Activated T-helper 1 cell treated with anti-CD3 and anti-CD28 coated beads, Interleukin-12 subunit alpha, Interleukin-12 subunit beta, Interleukin-2, Interleukin-4 antibody, amounts not matched to agents 30 ng/mL and 10 ng/mL and 1 ng/mL, durations not matched to agents 14 hours and 24 hours and 36 hours (primary cell): ENCODE measurements around the gene CNGA1. TPM values are rescaled to one million over a fixed set of nuclear protein-coding genes. Genes with fewer than 3 reads are reported as not detected.
"Not testable (repeated sequence)": the region's sequence is repeated elsewhere in the genome, so short reads cannot be mapped to it uniquely, and the experiment has no call there.

Experiments used
- DNase-seq: peaks from one replicate; pipeline ENCODE4 v3.0.0; 2021; ENCODE audit warnings: low spot score
- H3K27ac Mint-ChIP-seq: one replicate; pipeline ENCODE4 v1.8.0; 2021; ENCODE audit warnings: mild to moderate bottlenecking, mixed read lengths
- H3K27me3 Mint-ChIP-seq: one replicate; pipeline ENCODE4 v1.8.0; 2022; ENCODE audit warnings: mild to moderate bottlenecking, moderate library complexity, mixed read lengths; ENCODE audit not compliant: insufficient read depth
- H3K36me3 Mint-ChIP-seq: one replicate; pipeline ENCODE4 v1.8.0; 2021; ENCODE audit warnings: low read depth, mixed read lengths
- H3K4me1 Mint-ChIP-seq: one replicate; pipeline ENCODE4 v1.8.0; 2021; ENCODE audit warnings: low read depth, mixed read lengths
- H3K4me3 Mint-ChIP-seq: one replicate; pipeline ENCODE4 v1.8.0; 2021; ENCODE audit warnings: mild to moderate bottlenecking, moderate library complexity, mixed read lengths
- H3K9me3 Mint-ChIP-seq: one replicate; pipeline ENCODE4 v1.8.0; 2021; ENCODE audit warnings: mixed read lengths
- intact Hi-C: fragments of 100-400 bp; cut with micrococcal nuclease; formaldehyde crosslinking; loops from one replicate; pipeline ENCODE4 v1.15.1; 2024
- total RNA-seq: library from RNA; stranded (reverse); gene quantifications from 2 replicates; pipeline ENCODE4 v1.2.3, GENCODE V29; 2022

Gene CNGA1
- total RNA-seq, 1 donor from 2014 or later = not detected

DNA sequence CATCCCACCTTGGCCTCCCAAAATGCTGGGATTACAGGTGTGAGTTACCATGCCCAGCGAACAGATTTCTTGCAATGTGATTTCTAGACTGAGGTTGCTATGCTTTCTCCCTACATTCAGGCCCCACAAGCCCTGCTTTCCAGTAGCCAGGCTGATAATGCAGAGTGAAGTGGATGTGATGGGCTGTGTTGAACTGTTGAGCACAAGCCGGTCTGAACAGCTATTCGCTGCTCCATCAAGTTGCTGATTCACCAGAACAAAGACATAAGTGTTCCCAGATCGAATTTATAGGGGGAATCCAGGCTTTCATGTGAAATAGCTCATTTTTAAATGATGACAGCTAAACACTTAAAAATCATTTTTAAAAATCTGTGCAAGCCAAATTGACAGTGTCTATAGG is 8.0 kb upstream of the CNGA1 start:
- H3K36me3 Mint-ChIP-seq = no peaks in the 10 kb centered on the region
- peaks cover 2% of the 10 kb centered on the region for H3K27me3 Mint-ChIP-seq
- no peaks in the 10 kb centered on the region for H3K9me3 Mint-ChIP-seq
- H3K27ac Mint-ChIP-seq = no peak overlapping the region
- no peak overlapping the region for H3K4me3 Mint-ChIP-seq
- no peak for DNase-seq
- peaks cover 13% of the 10 kb centered on the region for H3K4me1 Mint-ChIP-seq
- intact Hi-C loops = no loop called here

- H3K27me3 Mint-ChIP-seq = peaks cover 14% of the 10 kb centered on the region
- no peak overlapping the region for H3K4me3 Mint-ChIP-seq
- no peaks in the 10 kb centered on the region for H3K9me3 Mint-ChIP-seq
- no peaks in the 10 kb centered on the region for H3K36me3 Mint-ChIP-seq
- H3K27ac Mint-ChIP-seq = no peak overlapping the region
- peaks cover 7% of the 10 kb centered on the region for H3K4me1 Mint-ChIP-seq
- DNase-seq = no peak
- intact Hi-C loops = no loop called here
These were observed 5.8 kb upstream of the CNGA1 start for GRCh38 chr4:48022192-48022799.

DNA sequence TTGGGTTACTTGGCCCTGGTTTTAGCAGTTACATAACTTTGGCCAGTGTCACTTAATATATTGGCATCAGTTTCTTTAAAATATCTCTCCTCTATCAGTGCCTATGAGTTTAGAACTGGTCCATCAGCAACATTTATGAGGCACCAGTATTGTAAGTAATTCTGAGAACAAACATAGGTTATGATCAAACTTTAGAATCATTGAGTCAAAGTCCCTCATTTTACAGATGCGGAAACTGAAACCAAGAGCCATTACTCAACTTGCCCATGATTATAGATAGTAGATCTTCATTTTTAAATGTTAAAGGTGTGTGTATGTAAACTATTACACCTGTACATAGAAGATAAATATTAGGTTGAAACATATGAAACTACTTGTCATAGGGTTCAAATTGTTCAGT is 4.6 kb upstream of the CNGA1 start:
- no peak overlapping the region for H3K27ac Mint-ChIP-seq
- DNase-seq = no peak
- no peak overlapping the region for H3K4me3 Mint-ChIP-seq
- intact Hi-C loops = loop anchor here (1.0 kb wide), 1 partner anchor 15 kb away; no protein-coding TSS in a partner anchor
- H3K36me3 Mint-ChIP-seq = no peaks in the 10 kb centered on the region
- H3K27me3 Mint-ChIP-seq = peaks cover 20% of the 10 kb centered on the region
- no peaks in the 10 kb centered on the region for H3K9me3 Mint-ChIP-seq
- peaks cover 8% of the 10 kb centered on the region for H3K4me1 Mint-ChIP-seq

GRCh38 chr4:48018112-48018511 is 1.6 kb upstream of the CNGA1 start:
- Mint-ChIP-seq H3K4me1 (peaks cover 12% of the 10 kb centered on the region), H3K27me3 (peaks cover 28% of the 10 kb centered on the region), H3K36me3 (no peaks in the 10 kb centered on the region), H3K9me3 (no peaks in the 10 kb centered on the region), H3K4me3 (no peak overlapping the region), H3K27ac (no peak overlapping the region)
- DNase-seq = no peak
- intact Hi-C loops = loop anchor here (5.0 to 10.0 kb wide), 2 partner anchors 84 to 553 kb away; partner anchors contain the start of gene COMMD8

DNA sequence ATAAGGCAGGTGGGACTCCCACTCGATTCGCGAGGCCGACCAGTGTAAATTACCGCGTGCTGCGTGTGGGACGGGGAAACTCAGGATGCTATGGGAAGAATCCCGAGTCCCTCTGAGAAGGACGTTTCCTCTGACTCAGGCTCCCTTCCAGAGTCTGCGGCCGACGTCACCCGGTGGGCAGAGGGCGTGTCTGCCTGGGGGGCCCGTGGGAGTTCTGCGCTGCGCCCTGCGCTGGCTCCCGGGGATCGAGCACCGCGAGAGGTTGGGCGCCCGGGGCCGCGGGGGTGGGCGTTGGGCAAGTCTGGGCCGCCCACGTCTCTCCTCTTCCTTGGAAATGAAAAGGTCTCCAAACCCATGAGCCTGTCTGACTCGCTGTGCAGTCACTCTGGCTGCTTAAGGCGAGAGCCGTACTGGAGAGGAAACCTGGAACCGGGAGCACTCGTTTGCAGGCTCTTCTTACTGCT is 659 bp upstream of the CNGA1 start:
- DNase-seq = no peak
- Mint-ChIP-seq H3K27ac (no peak overlapping the region), H3K4me1 (peaks cover 12% of the 10 kb centered on the region), H3K36me3 (no peaks in the 10 kb centered on the region), H3K4me3 (peak overlapping the region; percentile 80), H3K9me3 (no peaks in the 10 kb centered on the region), H3K27me3 (peaks cover 28% of the 10 kb centered on the region)
- intact Hi-C loops = loop anchor here (2.0 to 10.0 kb wide), 4 partner anchors 85 to 552 kb away; partner anchors contain the start of genes COMMD8, NFXL1 and TEC

- Mint-ChIP-seq H3K4me1 (peaks cover 6% of the 10 kb centered on the region), H3K27me3 (peaks cover 28% of the 10 kb centered on the region), H3K36me3 (no peaks in the 10 kb centered on the region), H3K4me3 (peak overlapping the region; percentile 80), H3K9me3 (peaks cover 10% of the 10 kb centered on the region), H3K27ac (no peak overlapping the region)
- intact Hi-C loops = loop anchor here (1.0 to 10.0 kb wide), 6 partner anchors 12 to 551 kb away; partner anchors contain the start of genes COMMD8, NFXL1 and TEC
- DNase-seq = no peak
These were observed 803 bp downstream of the CNGA1 start for GRCh38 chr4:48015678-48016077.

DNA sequence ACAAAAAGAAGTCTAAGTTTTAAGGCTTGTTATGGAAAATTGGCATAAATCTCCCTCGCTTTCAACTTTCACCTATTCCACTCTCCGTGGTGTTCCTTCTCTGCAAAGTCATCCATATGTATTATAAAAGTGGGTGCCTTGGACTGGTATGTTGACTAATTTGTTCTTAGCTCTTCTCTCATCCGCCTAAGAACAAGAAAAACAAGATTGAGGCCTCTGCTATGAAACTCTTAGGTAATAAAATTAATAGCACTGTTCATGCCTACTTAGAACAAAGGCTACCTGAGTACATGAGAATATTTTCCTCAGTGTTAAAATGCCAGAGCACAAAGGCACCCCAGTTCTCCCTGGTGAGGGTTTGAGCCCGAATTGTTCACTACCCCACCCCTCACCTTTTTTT is 1.3 kb downstream of the CNGA1 start:
- Mint-ChIP-seq H3K27ac (no peak overlapping the region), H3K9me3 (peaks cover 13% of the 10 kb centered on the region), H3K4me1 (peaks cover 6% of the 10 kb centered on the region), H3K36me3 (no peaks in the 10 kb centered on the region), H3K27me3 (peaks cover 28% of the 10 kb centered on the region), H3K4me3 (no peak overlapping the region)
- DNase-seq = no peak
- intact Hi-C loops = loop anchor here (5.0 to 10.0 kb wide), 2 partner anchors 87 to 550 kb away; partner anchors contain the start of gene COMMD8

- no peak overlapping the region for H3K4me3 Mint-ChIP-seq
- no peak overlapping the region for H3K27ac Mint-ChIP-seq
- H3K27me3 Mint-ChIP-seq = peaks cover 21% of the 10 kb centered on the region
- peaks cover 18% of the 10 kb centered on the region for H3K9me3 Mint-ChIP-seq
- intact Hi-C loops = loop anchor here (10.0 kb wide), 1 partner anchor 548 kb away; the partner anchor contains the start of gene COMMD8
- peaks cover 6% of the 10 kb centered on the region for H3K4me1 Mint-ChIP-seq
- DNase-seq = no peak
- no peaks in the 10 kb centered on the region for H3K36me3 Mint-ChIP-seq
These were observed 3.7 kb downstream of the CNGA1 start for GRCh38 chr4:48012824-48013223.

- intact Hi-C loops = loop anchor here (10.0 kb wide), 1 partner anchor 547 kb away; the partner anchor contains the start of gene COMMD8
- peaks cover 6% of the 10 kb centered on the region for H3K4me1 Mint-ChIP-seq
These were observed 4.8 kb downstream of the CNGA1 start for GRCh38 chr4:48011722-48012121.

DNA sequence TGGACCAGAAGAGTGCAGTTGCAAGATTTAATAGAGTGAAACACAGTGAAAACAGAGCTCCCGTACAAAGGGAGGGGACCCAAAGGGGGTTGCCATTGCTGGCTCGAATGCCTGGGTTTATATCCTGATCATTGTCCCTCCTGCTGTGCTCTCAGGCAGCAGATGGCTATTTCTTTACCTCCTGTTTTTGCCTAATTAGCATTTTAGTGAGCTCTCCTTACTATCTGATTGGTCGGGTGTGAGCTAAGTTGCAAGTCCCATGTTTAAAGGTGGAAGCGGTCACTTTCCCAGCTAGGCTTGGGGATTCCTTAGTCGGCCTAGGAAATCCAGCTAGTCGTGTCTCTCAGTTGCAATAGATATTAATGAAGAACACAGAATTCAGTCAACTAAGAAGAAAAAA is 5.6 kb downstream of the CNGA1 start:
- not testable (repeated sequence) for H3K27ac Mint-ChIP-seq, H3K36me3 Mint-ChIP-seq, H3K4me1 Mint-ChIP-seq, H3K27me3 Mint-ChIP-seq, H3K4me3 Mint-ChIP-seq, DNase-seq
- peaks cover 26% of the 10 kb centered on the region for H3K9me3 Mint-ChIP-seq
- intact Hi-C loops = loop anchor here (10.0 kb wide), 1 partner anchor 546 kb away; the partner anchor contains the start of gene COMMD8

More at GRCh38 chr4:48011722-48012121, 4.8 kb downstream of the CNGA1 start:
- H3K27ac Mint-ChIP-seq = no peak overlapping the region
- no peak for DNase-seq
- H3K4me3 Mint-ChIP-seq = no peak overlapping the region
- H3K27me3 Mint-ChIP-seq = peaks cover 13% of the 10 kb centered on the region
- H3K36me3 Mint-ChIP-seq = no peaks in the 10 kb centered on the region
- H3K9me3 Mint-ChIP-seq = peaks cover 23% of the 10 kb centered on the region

GRCh38 chr4:48008021-48008596 is 8.4 kb downstream of the CNGA1 start:
- DNase-seq = no peak
- H3K36me3 Mint-ChIP-seq = no peaks in the 10 kb centered on the region
- H3K4me1 Mint-ChIP-seq = no peaks in the 10 kb centered on the region
- intact Hi-C loops = no loop called here
- H3K4me3 Mint-ChIP-seq = no peak overlapping the region
- no peaks in the 10 kb centered on the region for H3K27me3 Mint-ChIP-seq
- H3K27ac Mint-ChIP-seq = no peak overlapping the region
- peaks cover 32% of the 10 kb centered on the region for H3K9me3 Mint-ChIP-seq

DNA sequence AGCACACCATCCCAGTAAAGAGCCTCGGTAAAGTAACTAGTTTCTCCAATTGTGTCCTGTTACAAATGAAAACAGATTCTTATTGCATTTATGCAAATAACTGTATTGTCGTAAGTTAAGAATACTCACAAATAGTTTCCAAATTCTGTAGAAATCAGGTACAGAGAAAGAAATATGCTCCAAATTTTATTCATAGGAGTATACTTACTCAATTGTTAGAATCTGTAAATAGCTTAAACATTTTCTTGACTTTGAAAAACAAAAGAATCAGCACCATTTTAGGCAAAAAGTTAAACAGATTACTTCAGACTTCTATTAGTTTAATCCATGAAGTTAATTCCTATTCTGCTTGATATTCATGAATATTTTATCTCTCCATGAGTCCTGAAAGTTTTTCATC is 10.7 kb downstream of the CNGA1 start:
- intact Hi-C loops = no loop called here
- no peaks in the 10 kb centered on the region for H3K36me3 Mint-ChIP-seq
- peaks cover 23% of the 10 kb centered on the region for H3K9me3 Mint-ChIP-seq
- H3K27ac Mint-ChIP-seq = no peak overlapping the region
- peaks cover 3% of the 10 kb centered on the region for H3K27me3 Mint-ChIP-seq
- DNase-seq = no peak
- H3K4me3 Mint-ChIP-seq = no peak overlapping the region
- H3K4me1 Mint-ChIP-seq = no peaks in the 10 kb centered on the region

DNA sequence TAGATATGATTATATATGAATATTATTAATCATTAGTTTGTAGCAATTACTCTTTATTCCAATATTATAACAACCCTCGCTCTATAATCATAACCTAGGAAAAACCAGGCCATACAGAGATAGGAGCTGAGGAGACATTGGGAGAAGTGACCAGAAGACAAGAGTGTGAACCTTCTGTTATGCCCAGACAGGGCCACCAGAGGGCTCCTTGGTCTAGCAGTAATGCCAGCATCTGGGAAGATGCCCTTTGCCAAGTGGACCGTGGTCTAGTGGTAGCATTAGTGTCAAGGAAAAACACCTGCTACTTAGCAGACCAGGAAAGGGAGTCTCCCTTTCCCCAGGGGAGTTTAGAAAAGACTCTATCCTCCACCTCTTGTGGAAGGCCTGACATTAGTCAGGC is 12.9 kb downstream of the CNGA1 start:
- not testable (repeated sequence) for H3K4me1 Mint-ChIP-seq, H3K36me3 Mint-ChIP-seq, H3K4me3 Mint-ChIP-seq, H3K27me3 Mint-ChIP-seq, H3K27ac Mint-ChIP-seq
- peak; percentile 5 for DNase-seq
- intact Hi-C loops = loop anchor here (1.0 kb wide), 2 partner anchors 84 to 138 kb away; no protein-coding TSS in a partner anchor
- H3K9me3 Mint-ChIP-seq = peaks cover 15% of the 10 kb centered on the region
